ENCODE measurements around the gene MT1G. TPM values are rescaled to one million over a fixed set of nuclear protein-coding genes. Genes with fewer than 3 reads are reported as not detected.
A peak's percentile ranks its signal among the peaks of the same experiment; 100 is the strongest.

MT1G gene
- total and polyA plus RNA-seq, 8 donors, result 1.0 to 22.1 (median 2.4) TPM

DNA sequence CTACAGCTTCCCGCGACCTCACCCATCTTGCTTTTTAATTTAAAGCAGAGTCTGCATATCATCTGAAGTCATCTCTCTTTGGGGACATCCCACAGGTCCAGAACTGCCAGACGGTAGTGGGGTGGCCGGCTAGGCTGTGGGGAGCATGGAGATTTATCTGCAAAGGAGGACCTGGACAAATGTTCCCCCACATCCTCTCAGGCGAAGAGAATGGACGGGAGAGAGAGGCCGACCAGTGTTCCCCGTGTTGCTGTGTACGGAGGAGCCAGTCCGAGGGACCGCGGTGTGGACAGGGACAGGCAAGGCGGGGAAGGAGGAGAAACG, 36.1 kb downstream of the MT1G start:
- ATAC-seq (no peak), DNase-seq (no peak)
- H3K4me3 ChIP-seq, result peak overlapping the region; percentile 41 to 44
- intact Hi-C loops (cut with DNase I), result no loop called here
- no peaks in the 10 kb centered on the region for H3K36me3 ChIP-seq
- H3K4me1 ChIP-seq, result peaks cover under 1 to 21% of the 10 kb centered on the region in 2 donors
- H3K27ac ChIP-seq, result peak overlapping the region; percentile 51 to 66
- no peaks in the 10 kb centered on the region for H3K9me3 ChIP-seq
- H3K27me3 ChIP-seq, result peaks cover 19 to 77% of the 10 kb centered on the region in 2 donors
- TF ChIP-seq, protein P1, sequence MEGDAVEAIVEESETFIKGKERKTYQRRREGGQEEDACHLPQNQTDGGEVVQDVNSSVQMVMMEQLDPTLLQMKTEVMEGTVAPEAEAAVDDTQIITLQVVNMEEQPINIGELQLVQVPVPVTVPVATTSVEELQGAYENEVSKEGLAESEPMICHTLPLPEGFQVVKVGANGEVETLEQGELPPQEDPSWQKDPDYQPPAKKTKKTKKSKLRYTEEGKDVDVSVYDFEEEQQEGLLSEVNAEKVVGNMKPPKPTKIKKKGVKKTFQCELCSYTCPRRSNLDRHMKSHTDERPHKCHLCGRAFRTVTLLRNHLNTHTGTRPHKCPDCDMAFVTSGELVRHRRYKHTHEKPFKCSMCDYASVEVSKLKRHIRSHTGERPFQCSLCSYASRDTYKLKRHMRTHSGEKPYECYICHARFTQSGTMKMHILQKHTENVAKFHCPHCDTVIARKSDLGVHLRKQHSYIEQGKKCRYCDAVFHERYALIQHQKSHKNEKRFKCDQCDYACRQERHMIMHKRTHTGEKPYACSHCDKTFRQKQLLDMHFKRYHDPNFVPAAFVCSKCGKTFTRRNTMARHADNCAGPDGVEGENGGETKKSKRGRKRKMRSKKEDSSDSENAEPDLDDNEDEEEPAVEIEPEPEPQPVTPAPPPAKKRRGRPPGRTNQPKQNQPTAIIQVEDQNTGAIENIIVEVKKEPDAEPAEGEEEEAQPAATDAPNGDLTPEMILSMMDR (IDR thresholded peaks at IDR 0.05), result no peak

- peaks cover 5 to 26% of the 10 kb centered on the region in 2 donors for H3K4me1 ChIP-seq
- H3K27me3 ChIP-seq, result peaks cover 19 to 77% of the 10 kb centered on the region in 2 donors
- no peaks in the 10 kb centered on the region for H3K36me3 ChIP-seq
- DNase-seq (no peak), ATAC-seq (no peak)
- H3K9me3 ChIP-seq, result no peaks in the 10 kb centered on the region
- no peak overlapping the region for H3K4me3 ChIP-seq
- intact Hi-C loops (cut with DNase I), result no loop called here
- no peak overlapping the region for H3K27ac ChIP-seq
- TF ChIP-seq, protein P1 (IDR thresholded peaks at IDR 0.05), result no peak
These were observed 36.7 kb downstream of the MT1G start for GRCh38 chr16:56631197-56631596.

- Histone ChIP-seq H3K4me3 (no peak overlapping the region), H3K27me3 (peaks cover 12 to 77% of the 10 kb centered on the region in 2 donors), H3K9me3 (no peaks in the 10 kb centered on the region), H3K36me3 (no peaks in the 10 kb centered on the region), H3K4me1 (peaks cover 5 to 31% of the 10 kb centered on the region in 2 donors), H3K27ac (no peak overlapping the region)
- intact Hi-C loops (cut with DNase I), result no loop called here
- ATAC-seq (no peak), DNase-seq (no peak)
- TF ChIP-seq, protein P1 (IDR thresholded peaks at IDR 0.05), result no peak
These were observed 37.7 kb downstream of the MT1G start for GRCh38 chr16:56630134-56630533.

DNA sequence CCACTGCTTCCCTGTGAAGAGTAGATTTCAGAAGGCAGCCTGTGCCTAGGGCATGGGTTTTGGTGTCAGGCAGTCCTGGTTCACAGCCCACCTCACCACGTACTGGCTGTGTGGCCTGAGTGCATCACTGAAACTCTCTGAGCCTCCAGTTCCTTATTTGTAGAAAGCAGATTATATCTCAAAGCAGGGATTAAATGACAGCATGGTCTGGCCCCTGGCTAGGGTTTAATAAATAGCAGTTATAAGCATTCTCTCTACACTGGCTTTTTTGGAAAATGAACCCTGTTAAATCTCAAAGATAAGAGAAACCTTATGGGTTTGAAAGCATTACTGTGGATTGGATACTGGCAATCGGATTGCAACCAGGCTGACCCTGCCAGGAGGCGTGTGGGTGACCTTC, 38.3 kb downstream of the MT1G start:
- DNase-seq (no peak), ATAC-seq (no peak)
- Histone ChIP-seq H3K4me1 (peaks cover 5 to 31% of the 10 kb centered on the region in 2 donors), H3K36me3 (no peaks in the 10 kb centered on the region), H3K27ac (no peak overlapping the region), H3K4me3 (no peak overlapping the region), H3K9me3 (no peaks in the 10 kb centered on the region), H3K27me3 (peaks cover 8 to 77% of the 10 kb centered on the region in 2 donors)
- intact Hi-C loops (cut with DNase I), result no loop called here
- TF ChIP-seq, protein P1 (IDR thresholded peaks at IDR 0.05), result no peak

DNA sequence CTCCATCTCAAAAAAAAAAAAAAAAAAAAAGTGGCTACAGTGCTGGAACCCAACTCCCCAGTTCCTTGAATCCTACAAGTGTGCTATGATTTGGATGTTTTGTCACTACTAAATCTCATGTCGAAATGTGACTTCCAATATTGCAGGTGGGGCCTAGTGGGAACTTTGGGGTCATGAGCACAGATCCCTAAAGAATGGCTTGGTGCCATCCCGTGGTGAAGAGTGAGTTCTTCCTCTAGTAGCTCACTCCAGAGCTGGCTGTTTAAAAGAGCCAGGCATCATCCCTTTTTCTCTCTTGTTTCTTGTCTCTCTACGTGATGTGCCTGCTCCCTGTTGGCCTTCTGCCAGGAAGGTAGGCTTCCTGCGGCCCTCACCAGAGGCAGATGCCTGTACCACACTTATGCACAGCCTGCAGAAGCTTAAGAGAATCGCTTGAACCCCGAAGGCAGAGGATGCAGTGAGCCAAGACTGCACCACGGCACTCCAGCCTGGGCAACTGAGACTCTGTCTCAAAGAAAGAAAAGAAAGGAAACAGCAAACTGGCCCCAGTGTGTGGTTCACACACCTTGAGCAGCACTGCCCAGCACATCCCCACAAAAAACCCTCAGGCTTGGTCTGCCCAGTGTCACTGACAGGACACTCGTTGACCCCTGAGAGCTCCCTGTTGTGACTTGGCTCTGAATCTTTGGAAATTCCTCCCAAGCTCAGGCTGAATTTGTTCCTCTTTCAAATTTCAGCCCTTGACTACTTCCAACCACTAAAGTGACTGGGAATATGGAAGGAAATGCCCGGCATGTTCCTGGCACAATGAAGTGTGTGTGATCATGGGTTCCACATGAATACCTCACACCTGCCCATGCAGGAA, 39.1 kb downstream of the MT1G start:
- Histone ChIP-seq H3K36me3 (no peaks in the 10 kb centered on the region), H3K27me3 (peaks cover 8 to 73% of the 10 kb centered on the region in 2 donors), H3K4me3 (no peak overlapping the region), H3K9me3 (no peaks in the 10 kb centered on the region), H3K27ac (no peak overlapping the region), H3K4me1 (peaks cover 5 to 28% of the 10 kb centered on the region in 2 donors)
- TF ChIP-seq, protein P1 (IDR thresholded peaks at IDR 0.05), result no peak
- intact Hi-C loops (cut with DNase I), result no loop called here
- no peak for ATAC-seq
- DNase-seq, result no peak
